Activated CD4-positive, alpha-beta T cell treated with anti-CD3 and anti-CD28 coated beads for 36 hours (primary cell): ENCODE results near the gene PCDHB5. TPM values are rescaled to one million over a fixed set of nuclear protein-coding genes. Genes with fewer than 3 reads are reported as not detected.
"Not testable (repeated sequence)": the region's sequence is repeated elsewhere in the genome, so short reads cannot be mapped to it uniquely, and the experiment has no call there.

Source experiments
- ATAC-seq: fragments of 200-7000 bp; cut with Tn5 transposase; one replicate; pipeline ENCODE4 v1.10.0; 2021; ENCODE audit warnings: mild to moderate bottlenecking, moderate library complexity
- CTCF ChIA-PET: fragments of 350-600 bp; sonication (Branson Sonifier 250); formaldehyde crosslinking; loops from one replicate; lab custom pipeline; 2021; ENCODE audit warnings: antibody characterized with exemption; lab: Charles Lee
- POLR2A ChIA-PET: fragments of 350-600 bp; sonication (Branson Sonifier 250); formaldehyde crosslinking; loops from one replicate; lab custom pipeline; 2021; ENCODE audit warnings: antibody characterized with exemption, inconsistent platforms; lab: Charles Lee
- DNase-seq: peaks from one replicate; pipeline ENCODE4 v3.0.0-alpha.2; 2020
- H3K27ac Mint-ChIP-seq: one replicate; pipeline ENCODE4 v1.8.0; 2021; ENCODE audit warnings: mixed read lengths
- H3K27me3 Mint-ChIP-seq: one replicate; pipeline ENCODE4 v1.8.0; 2021; ENCODE audit warnings: mixed read lengths
- H3K36me3 Mint-ChIP-seq: one replicate; pipeline ENCODE4 v1.8.0; 2021; ENCODE audit warnings: low read depth, mixed read lengths
- H3K4me1 Mint-ChIP-seq: one replicate; pipeline ENCODE4 v1.8.0; 2021; ENCODE audit warnings: mixed read lengths
- H3K4me3 Mint-ChIP-seq: one replicate; pipeline ENCODE4 v1.8.0; 2021; ENCODE audit warnings: mild to moderate bottlenecking, moderate library complexity, mixed read lengths
- H3K9me3 Mint-ChIP-seq: one replicate; pipeline ENCODE4 v1.8.0; 2021; ENCODE audit warnings: low read depth, mixed read lengths
- intact Hi-C, 2 experiments: fragments of 100-400 bp; cut with DNase I in 1 of 2; cut with micrococcal nuclease in 1 of 2; formaldehyde crosslinking; loops; one replicate each; pipeline versions ENCODE4 v1.14.2 to v1.15.1; 2022 to 2024; cut with DNase I, micrococcal nuclease
- total RNA-seq, 2 experiments: library from RNA; stranded (reverse); gene quantifications; one replicate each; pipeline ENCODE4 v1.2.3, GENCODE V29; 2021

The PCDHB5 gene
- total RNA-seq, 2 experiments from 2014 or later = not detected

DNA sequence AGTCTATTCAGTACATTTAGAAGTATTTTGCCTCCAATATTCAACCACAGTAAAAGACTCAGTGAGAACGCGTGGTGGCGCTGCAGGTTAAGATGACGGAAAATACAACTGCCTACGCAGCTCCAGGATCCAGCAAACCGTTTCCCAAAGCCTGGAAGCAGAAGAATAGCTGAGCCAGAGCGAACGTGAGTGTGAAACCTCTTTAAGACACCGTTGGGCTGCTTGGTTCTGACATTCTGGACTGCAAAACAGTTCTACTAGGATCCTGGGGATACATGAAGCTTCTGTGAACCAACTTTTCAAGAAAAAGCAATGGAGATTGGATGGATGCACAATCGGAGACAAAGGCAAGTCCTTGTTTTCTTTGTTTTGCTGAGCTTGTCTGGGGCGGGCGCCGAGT lies 47.2 kb downstream of the PCDHB5 start, which contains the start of gene PCDHB16:
Gene PCDHB16, plus strand, starts transcription at position 140 of the 400 bp plus-strand sequence. Its CDS starts 173 bp downstream, at position 313.
- ATAC-seq (no peak), DNase-seq (peak; percentile 30)
- Mint-ChIP-seq H3K4me3 (no peak within 1 kb of the TSS), H3K36me3 (peaks cover 18% of the 10 kb centered on the region), H3K4me1 (peaks cover 4% of the 10 kb centered on the region), H3K27ac (no peak within 1 kb of the TSS), H3K9me3 (peaks cover 25% of the 10 kb centered on the region), H3K27me3 (peaks cover 44% of the 10 kb centered on the region)
- ChIA-PET POLR2A (no interaction called here), CTCF (interaction anchor here (0.7 to 1.0 kb wide), 2 partner anchors 142 to 239 kb away, joined by 3 read pairs; no protein-coding TSS in a partner anchor)
- intact Hi-C loops = no loop called here

DNA sequence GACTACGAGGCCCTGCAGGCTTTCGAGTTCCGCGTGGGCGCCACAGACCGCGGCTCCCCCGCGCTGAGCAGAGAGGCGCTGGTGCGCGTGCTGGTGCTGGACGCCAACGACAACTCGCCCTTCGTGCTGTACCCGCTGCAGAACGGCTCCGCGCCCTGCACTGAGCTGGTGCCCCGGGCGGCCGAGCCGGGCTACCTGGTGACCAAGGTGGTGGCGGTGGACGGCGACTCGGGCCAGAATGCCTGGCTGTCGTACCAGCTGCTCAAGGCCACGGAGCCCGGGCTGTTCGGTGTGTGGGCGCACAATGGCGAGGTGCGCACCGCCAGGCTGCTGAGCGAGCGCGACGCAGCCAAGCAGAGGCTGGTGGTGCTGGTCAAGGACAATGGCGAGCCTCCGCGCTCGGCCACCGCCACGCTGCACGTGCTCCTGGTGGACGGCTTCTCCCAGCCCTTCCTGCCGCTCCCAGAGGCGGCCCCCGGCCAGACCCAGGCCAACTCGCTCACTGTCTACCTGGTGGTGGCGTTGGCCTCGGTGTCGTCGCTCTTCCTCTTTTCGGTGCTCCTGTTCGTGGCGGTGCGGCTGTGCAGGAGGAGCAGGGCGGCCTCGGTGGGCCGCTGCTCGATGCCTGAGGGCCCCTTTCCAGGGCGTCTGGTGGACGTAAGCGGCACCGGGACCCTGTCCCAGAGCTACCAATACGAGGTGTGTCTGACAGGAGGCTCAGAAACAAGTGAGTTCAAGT lies 49.3 kb downstream of the PCDHB5 start:
- H3K4me3 Mint-ChIP-seq, DNase-seq, POLR2A ChIA-PET, H3K27ac Mint-ChIP-seq, intact Hi-C loops, ATAC-seq, H3K4me1 Mint-ChIP-seq: not testable (repeated sequence)
- peaks cover 22% of the 10 kb centered on the region for H3K36me3 Mint-ChIP-seq
- peaks cover 53% of the 10 kb centered on the region for H3K27me3 Mint-ChIP-seq
- CTCF ChIA-PET = interaction anchor here (0.6 kb wide), 1 partner anchor 160 kb away, joined by 3 read pairs; the partner anchor contains the start of gene PCDHGA3
- H3K9me3 Mint-ChIP-seq = peaks cover 30% of the 10 kb centered on the region

DNA sequence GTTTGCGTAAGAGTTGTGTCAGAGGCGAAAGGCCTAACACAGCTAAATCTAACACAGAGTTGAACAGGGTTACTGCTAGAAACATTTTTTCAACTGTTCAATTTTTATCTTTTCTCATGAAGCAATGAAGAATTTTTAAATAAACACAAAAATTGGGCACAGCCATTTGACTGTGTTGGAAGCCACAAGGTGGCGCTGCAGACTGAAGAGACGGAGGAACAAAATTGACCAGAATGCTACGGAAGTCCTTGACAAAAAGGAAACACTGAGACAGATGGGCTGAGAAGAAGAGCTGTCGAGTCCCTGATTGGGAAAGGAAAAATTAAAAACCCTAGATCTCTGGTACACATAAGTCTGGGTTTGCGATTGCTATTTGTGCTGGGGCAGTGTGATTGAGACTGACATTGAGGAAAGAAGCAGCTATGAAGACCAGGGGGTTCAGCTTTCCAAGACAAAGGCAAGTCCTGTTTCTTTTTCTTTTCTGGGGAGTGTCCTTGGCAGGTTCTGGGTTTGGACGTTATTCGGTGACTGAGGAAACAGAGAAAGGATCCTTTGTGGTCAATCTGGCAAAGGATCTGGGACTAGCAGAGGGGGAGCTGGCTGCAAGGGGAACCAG lies 52.0 kb downstream of the PCDHB5 start, which contains the start of gene PCDHB9:
Gene PCDHB9, plus strand, starts transcription at position 265 of the 616 bp plus-strand sequence. Its CDS starts 158 bp downstream, at position 423.
- intact Hi-C loops = no loop called here
- H3K27ac Mint-ChIP-seq = no peak within 1 kb of the TSS
- peaks cover 30% of the 10 kb centered on the region for H3K9me3 Mint-ChIP-seq
- peaks cover 22% of the 10 kb centered on the region for H3K36me3 Mint-ChIP-seq
- peaks cover 4% of the 10 kb centered on the region for H3K4me1 Mint-ChIP-seq
- POLR2A ChIA-PET = no interaction called here
- H3K4me3 Mint-ChIP-seq = peak within 1 kb of the TSS; percentile 42
- CTCF ChIA-PET = interaction anchor here (0.6 to 2.5 kb wide), 10 partner anchors 10 to 797 kb away, joined by 3 to 10 read pairs (median 4); partner anchors contain the start of genes PCDHB15 and PCDHB7
- H3K27me3 Mint-ChIP-seq = peaks cover 54% of the 10 kb centered on the region
- no peak for ATAC-seq
- DNase-seq = peak; percentile 63

Other genes starting within 250 kb of the PCDHB5 start
- gene PCDHAC1, start 208.9 kb upstream of the PCDHB5 start, total RNA-seq = not detected
- gene PCDHAC2, start 168.7 kb upstream of the PCDHB5 start, total RNA-seq = not detected
- gene PCDHB1, start 83.8 kb upstream of the PCDHB5 start, total RNA-seq = not detected
- gene PCDHB2, start 40.6 kb upstream of the PCDHB5 start, total RNA-seq = not detected
- not detected for gene PCDHB3, start 34.7 kb upstream of the PCDHB5 start, total RNA-seq
- not detected for gene PCDHB4, start 13.4 kb upstream of the PCDHB5 start, total RNA-seq
- gene PCDHB6, start 14.9 kb downstream of the PCDHB5 start, total RNA-seq = not detected
- not detected for gene PCDHB7, start 37.4 kb downstream of the PCDHB5 start, total RNA-seq
- gene PCDHB8, start 42.6 kb downstream of the PCDHB5 start, total RNA-seq = not detected
- not detected for gene PCDHB16, start 47.2 kb downstream of the PCDHB5 start, total RNA-seq
- gene PCDHB9, start 52.0 kb downstream of the PCDHB5 start, total RNA-seq = not detected
- gene PCDHB10, start 57.1 kb downstream of the PCDHB5 start, total RNA-seq = not detected
- not detected for gene PCDHB11, start 64.4 kb downstream of the PCDHB5 start, total RNA-seq
- not detected for gene PCDHB12, start 73.5 kb downstream of the PCDHB5 start, total RNA-seq
- gene PCDHB13, start 78.7 kb downstream of the PCDHB5 start, total RNA-seq = not detected
- gene PCDHB14, start 88.1 kb downstream of the PCDHB5 start, total RNA-seq = not detected
- gene PCDHB15, start 110.2 kb downstream of the PCDHB5 start, total RNA-seq = not detected
- under 1 TPM; 0.27 to 0.30 TPM for gene SLC25A2, start 168.8 kb downstream of the PCDHB5 start, total RNA-seq
- 10 to 100 TPM; 45.2 to 54.4 TPM for gene TAF7, start 185.6 kb downstream of the PCDHB5 start, total RNA-seq
- under 1 TPM in 1 of 2 experiments, not detected in 1; 0.05 TPM for gene PCDHGA1, start 195.3 kb downstream of the PCDHB5 start, total RNA-seq
- not detected for gene PCDHGA2, start 203.6 kb downstream of the PCDHB5 start, total RNA-seq
- gene PCDHGA3, start 208.6 kb downstream of the PCDHB5 start, total RNA-seq = not detected
- gene PCDHGB1, start 214.9 kb downstream of the PCDHB5 start, total RNA-seq = not detected
- gene PCDHGA4, start 219.8 kb downstream of the PCDHB5 start, total RNA-seq = under 1 TPM; 0.11 TPM
- under 1 TPM; 0.07 to 0.18 TPM for gene PCDHGB2, start 224.8 kb downstream of the PCDHB5 start, total RNA-seq
- under 1 TPM; 0.07 to 0.09 TPM for gene PCDHGA5, start 229.0 kb downstream of the PCDHB5 start, total RNA-seq
- not detected for gene PCDHGB3, start 235.0 kb downstream of the PCDHB5 start, total RNA-seq
- gene PCDHGA6, start 238.7 kb downstream of the PCDHB5 start, total RNA-seq = under 1 TPM; 0.05 to 0.14 TPM
- not detected for gene PCDHGA7, start 247.5 kb downstream of the PCDHB5 start, total RNA-seq